Measurements from ENCODE around the gene ZNF813.
A peak's percentile ranks its signal among the peaks of the same experiment; 100 is the strongest.

ZNF813 gene

DNA sequence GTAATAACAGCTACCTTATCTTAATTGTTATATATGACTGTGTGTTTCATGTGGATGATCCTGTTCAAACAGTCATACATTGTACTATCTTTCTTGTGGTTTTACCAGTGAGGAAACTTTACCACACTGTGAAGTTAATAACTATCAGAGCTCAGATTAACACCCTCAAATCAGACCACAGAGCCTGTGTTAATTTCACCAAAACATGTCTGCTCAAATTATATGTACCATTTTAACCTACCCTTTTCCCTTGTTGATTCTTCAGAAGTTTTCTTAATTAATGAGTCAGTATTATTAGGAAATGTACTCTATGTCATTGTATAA lies 68.7 kb downstream of the ZNF813 start:
- TF ChIP-seq, protein P1, sequence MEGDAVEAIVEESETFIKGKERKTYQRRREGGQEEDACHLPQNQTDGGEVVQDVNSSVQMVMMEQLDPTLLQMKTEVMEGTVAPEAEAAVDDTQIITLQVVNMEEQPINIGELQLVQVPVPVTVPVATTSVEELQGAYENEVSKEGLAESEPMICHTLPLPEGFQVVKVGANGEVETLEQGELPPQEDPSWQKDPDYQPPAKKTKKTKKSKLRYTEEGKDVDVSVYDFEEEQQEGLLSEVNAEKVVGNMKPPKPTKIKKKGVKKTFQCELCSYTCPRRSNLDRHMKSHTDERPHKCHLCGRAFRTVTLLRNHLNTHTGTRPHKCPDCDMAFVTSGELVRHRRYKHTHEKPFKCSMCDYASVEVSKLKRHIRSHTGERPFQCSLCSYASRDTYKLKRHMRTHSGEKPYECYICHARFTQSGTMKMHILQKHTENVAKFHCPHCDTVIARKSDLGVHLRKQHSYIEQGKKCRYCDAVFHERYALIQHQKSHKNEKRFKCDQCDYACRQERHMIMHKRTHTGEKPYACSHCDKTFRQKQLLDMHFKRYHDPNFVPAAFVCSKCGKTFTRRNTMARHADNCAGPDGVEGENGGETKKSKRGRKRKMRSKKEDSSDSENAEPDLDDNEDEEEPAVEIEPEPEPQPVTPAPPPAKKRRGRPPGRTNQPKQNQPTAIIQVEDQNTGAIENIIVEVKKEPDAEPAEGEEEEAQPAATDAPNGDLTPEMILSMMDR (IDR thresholded peaks at IDR 0.05; ENCODE audit: control insufficient read depth, extremely low read depth, insufficient read depth): no peak
- no peak overlapping the region for H3K4me3 ChIP-seq (ENCODE audit: low read depth, low read length)
- no peak for DNase-seq (ENCODE audit: low read depth)

DNA sequence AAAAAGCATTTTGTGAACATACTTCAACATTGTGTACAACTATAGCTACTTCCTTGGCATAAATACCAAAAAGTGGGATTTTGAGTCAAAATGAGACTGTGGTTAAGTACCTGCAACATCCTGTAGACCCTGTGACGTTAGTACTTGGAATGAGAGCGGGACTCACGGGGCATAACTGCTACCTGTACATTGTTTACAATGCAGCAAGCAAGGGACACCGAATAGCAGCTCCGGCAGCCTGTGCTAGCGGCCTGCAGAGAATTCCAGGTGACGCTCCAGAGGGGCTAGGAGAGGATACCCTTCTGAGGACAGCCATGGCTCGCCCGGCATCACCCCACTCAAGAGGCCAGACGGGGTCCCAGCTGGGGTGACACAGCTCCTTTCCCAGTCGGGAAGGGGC lies 69.6 kb downstream of the ZNF813 start:
- DNase-seq (ENCODE audit: low read depth): no peak
- TF ChIP-seq, protein P1 (IDR thresholded peaks at IDR 0.05; ENCODE audit: control insufficient read depth, extremely low read depth, insufficient read depth): no peak
- H3K4me3 ChIP-seq (ENCODE audit: low read depth, low read length): peak overlapping the region; percentile 78

DNA sequence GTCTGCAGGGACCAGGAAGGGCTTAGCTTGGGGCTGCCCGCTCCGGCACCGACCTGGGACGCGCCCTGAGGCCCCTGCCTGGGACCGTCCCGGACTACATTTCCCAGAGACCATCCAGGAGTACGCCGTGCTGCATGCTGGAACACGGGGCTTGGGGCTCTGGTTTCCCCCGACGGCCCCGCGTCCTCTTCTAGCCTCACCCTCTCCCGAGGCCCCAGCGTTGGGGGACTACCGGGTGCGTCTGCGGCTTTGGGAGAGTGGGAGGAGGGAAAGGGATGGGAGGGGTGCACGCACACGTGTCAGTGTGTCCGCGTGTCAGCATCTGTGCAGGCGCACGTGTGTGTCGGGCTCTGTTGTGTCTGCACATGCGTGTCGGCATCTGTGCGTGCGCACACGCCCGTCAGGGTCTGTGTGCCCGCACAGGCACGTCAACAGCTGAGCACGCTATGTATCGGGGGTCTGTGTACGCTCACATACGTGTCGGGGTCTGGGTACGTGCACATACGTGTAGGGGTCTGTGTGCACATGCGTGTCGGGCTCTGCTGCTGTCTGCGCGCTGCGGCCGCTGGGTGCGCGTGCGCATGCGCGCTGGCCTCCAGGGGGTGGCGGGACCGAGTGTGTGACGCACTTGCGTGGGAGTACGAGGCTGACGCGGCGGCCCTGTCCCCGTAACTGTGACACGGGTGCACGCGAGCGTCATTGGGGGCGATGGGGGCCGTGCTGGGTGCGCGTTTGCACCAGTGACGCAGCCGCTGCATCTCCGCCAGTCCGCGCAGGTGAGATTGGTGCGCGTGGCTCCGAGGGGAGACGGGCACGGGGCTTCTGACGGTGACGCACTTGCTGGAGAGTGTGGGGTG lies 70.2 kb downstream of the ZNF813 start, which contains the start of gene ZNF331:
TSS of gene ZNF331 (plus strand) at position 625 of the 857 bp plus-strand sequence. CDS start 31,232 bp downstream, outside the sequence.
- peak within 1 kb of the TSS; percentile 78 for H3K4me3 ChIP-seq (ENCODE audit: low read depth, low read length)

DNA sequence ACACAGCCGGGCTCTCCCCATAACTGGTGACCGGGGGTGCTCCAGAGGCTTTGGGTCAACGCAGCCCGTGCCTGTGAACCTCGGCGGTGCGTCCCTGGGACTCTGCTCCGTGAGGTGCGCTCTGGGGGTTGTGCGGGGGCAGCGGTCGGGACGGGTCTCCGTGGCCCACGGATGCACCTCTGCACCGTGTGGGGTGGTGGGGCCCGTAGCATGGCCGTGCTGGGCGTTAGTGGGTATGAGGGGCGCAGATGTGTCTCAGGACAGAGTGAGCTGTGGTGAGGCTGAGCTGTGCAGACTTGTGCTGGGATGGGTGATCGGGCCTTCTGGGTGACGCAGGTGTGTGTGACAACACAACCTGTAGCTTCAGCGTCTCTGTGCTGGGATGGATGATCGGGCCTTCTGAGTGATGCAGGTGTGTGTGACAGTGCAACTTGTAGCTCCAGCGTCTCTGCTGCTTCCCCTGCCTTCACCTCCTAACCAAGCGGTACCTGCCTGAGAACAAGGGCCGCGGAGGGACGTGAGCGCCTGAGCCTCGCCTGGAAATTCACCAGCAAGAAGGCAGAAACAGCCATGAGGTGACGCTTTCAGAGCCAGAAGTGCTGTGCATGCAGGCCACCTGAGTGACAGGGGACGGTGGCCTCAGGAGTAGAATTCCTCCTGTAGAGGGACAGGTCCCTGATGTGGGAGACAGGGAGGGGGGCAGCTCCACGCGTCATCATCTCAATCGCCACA lies 71.0 kb downstream of the ZNF813 start:
- DNase-seq (ENCODE audit: low read depth): no peak
- peak overlapping the region; percentile 78 for H3K4me3 ChIP-seq (ENCODE audit: low read depth, low read length)
- TF ChIP-seq, protein P1 (IDR thresholded peaks at IDR 0.05; ENCODE audit: control insufficient read depth, extremely low read depth, insufficient read depth): no peak

More for the DNA sequence above, 70.2 kb downstream of the ZNF813 start, which contains the start of gene ZNF331:
- DNase-seq (ENCODE audit: low read depth): no peak
- TF ChIP-seq, protein P1 (IDR thresholded peaks at IDR 0.05; ENCODE audit: control insufficient read depth, extremely low read depth, insufficient read depth): no peak

DNA sequence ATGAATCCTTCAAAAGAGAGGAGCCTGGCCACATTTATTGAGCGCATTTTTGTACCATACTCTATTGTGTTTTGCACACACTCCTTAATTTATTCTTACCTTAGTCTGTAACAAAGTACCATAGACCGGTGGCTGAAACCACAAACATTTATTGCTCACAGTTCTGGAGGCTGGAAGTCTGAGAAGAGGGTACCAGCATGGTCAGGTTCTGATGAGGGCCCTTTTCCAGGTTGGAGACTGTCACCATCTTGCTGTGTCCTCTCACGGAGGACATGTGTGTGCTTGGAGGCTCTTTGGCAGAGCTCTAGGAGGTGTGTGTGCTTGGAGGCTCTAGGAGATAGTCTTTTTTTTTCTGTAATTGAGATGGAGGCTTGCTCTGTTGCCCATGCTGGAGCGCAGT lies 72.6 kb downstream of the ZNF813 start:
- TF ChIP-seq, protein P1 (IDR thresholded peaks at IDR 0.05; ENCODE audit: control insufficient read depth, extremely low read depth, insufficient read depth): no peak
- no peak for DNase-seq (ENCODE audit: low read depth)
- H3K4me3 ChIP-seq (ENCODE audit: low read depth, low read length): no peak overlapping the region

DNA sequence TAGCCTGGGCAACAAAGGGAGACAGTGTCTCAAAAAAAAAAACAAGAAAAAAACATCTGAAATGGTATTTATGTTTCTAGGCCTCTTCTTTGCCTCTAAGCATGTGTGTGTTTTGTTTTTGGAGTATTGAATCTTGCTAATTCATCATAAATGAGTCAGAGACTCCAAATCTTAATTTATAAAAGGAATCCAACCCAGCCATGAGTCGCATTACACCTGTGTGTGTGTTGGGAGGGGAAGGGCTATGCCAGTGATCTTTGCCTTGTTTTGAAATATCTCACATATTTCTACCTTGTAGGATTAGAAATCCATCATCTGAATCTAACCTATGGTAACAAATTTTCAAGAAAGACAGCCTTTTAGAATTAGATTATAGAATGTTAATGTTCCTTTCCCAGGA lies 74.4 kb downstream of the ZNF813 start:
- no peak for DNase-seq (ENCODE audit: low read depth)
- no peak overlapping the region for H3K4me3 ChIP-seq (ENCODE audit: low read depth, low read length)
- TF ChIP-seq, protein P1 (IDR thresholded peaks at IDR 0.05; ENCODE audit: control insufficient read depth, extremely low read depth, insufficient read depth): no peak
